GM19035 (cell line): ENCODE results near the gene SMIM44.
"Not testable (repeated sequence)": the region's sequence is repeated elsewhere in the genome, so short reads cannot be mapped to it uniquely, and the experiment has no call there.

Experiments used
- ATAC-seq: cut with Tn5 transposase; IDR thresholded peaks from one replicate; pipeline ENCODE4 v1.9.1; 2021; ENCODE audit not compliant: unreplicated experiment

SMIM44 gene

GRCh38 chr19:3459089-3459881 is 24.0 kb downstream of the SMIM44 start:
- ATAC-seq: no peak

GRCh38 chr19:3458229-3459088 is 24.8 kb downstream of the SMIM44 start:
- ATAC-seq: no peak

GRCh38 chr19:3457528-3458228 is 25.6 kb downstream of the SMIM44 start:
- ATAC-seq: no peak

GRCh38 chr19:3456925-3457527 is 26.2 kb downstream of the SMIM44 start:
- ATAC-seq: no peak

GRCh38 chr19:3455960-3456601 is 27.2 kb downstream of the SMIM44 start:
- no peak for ATAC-seq

GRCh38 chr19:3455393-3455955 is 27.8 kb downstream of the SMIM44 start:
- no peak for ATAC-seq

- no peak for ATAC-seq
These were observed 28.4 kb downstream of the SMIM44 start for GRCh38 chr19:3454656-3455392.

- ATAC-seq: no peak
These were observed 29.4 kb downstream of the SMIM44 start for GRCh38 chr19:3453840-3454239.

GRCh38 chr19:3452942-3453214 is 30.4 kb downstream of the SMIM44 start:
- not testable (repeated sequence) for ATAC-seq

- no peak for ATAC-seq
These were observed 30.9 kb downstream of the SMIM44 start for GRCh38 chr19:3452171-3452941.

- ATAC-seq: no peak
These were observed 31.8 kb downstream of the SMIM44 start for GRCh38 chr19:3451451-3451866.

- no peak for ATAC-seq
These were observed 32.3 kb downstream of the SMIM44 start for GRCh38 chr19:3450796-3451411.

GRCh38 chr19:3448616-3449334 is 34.5 kb downstream of the SMIM44 start:
- ATAC-seq: no peak

GRCh38 chr19:3446657-3447056 is 36.6 kb downstream of the SMIM44 start:
- not testable (repeated sequence) for ATAC-seq

GRCh38 chr19:3444695-3445234 is 38.5 kb downstream of the SMIM44 start:
- ATAC-seq: no peak

- no peak for ATAC-seq
These were observed 39.2 kb downstream of the SMIM44 start for GRCh38 chr19:3443840-3444694.
